IMR-90 (cell line): Measurements from ENCODE around the gene GNAT3. TPM values are rescaled to one million over a fixed set of nuclear protein-coding genes. Genes with fewer than 3 reads are reported as not detected.

Experiments
- ATAC-seq: fragments of 200-7000 bp; cut with Tn5 transposase; 2 replicates; pipeline ENCODE4 v1.9.1; 2020; ENCODE audit warnings: low read depth, mild to moderate bottlenecking, moderate library complexity
- BruUV-seq: library from RNA; stranded (reverse); fragments of 400-500 nt; replicated peaks from 2 replicates; lab custom pipeline; 2021; lab: Mats Ljungman, UMichigan
- CTCF ChIA-PET: fragments of 300-600 bp; formaldehyde crosslinking; extraction: SDS; loops from one replicate; lab custom pipeline; 2021; ENCODE audit warnings: antibody characterized with exemption; lab: Yijun Ruan, JAX
- POLR2A ChIA-PET: fragments of 300-600 bp; sonication (Branson Sonifier 250); formaldehyde crosslinking; loops from one replicate; lab custom pipeline; 2022; ENCODE audit warnings: antibody characterized with exemption; ENCODE audit not compliant: unreplicated experiment; lab: Charles Lee
- DNase-seq: peaks from one replicate; pipeline ENCODE4 v3.0.0; 2013
- H2AFZ ChIP-seq: replicated peaks from 2 replicates; pipeline ENCODE3; 2013; ENCODE audit warnings: low read length, mild to moderate bottlenecking; ENCODE audit not compliant: poor library complexity
- H2AK5ac ChIP-seq: 2 replicates; pipeline ENCODE4 v1.6.1; 2013; ENCODE audit warnings: low read depth, low read length, inconsistent platforms
- H2AK9ac ChIP-seq: replicated peaks from 2 replicates; pipeline ENCODE3; 2013; ENCODE audit warnings: mild to moderate bottlenecking, low read depth, low read length, moderate library complexity; ENCODE audit not compliant: poor library complexity
- H2BK120ac ChIP-seq: 2 replicates; pipeline ENCODE4 v1.6.1; 2013; ENCODE audit warnings: low read depth, low read length, inconsistent platforms
- H2BK15ac ChIP-seq: 3 replicates; pipeline ENCODE4 v1.6.1; 2013; ENCODE audit warnings: low read depth, low read length, inconsistent platforms
- H2BK20ac ChIP-seq: 2 replicates; pipeline ENCODE4 v1.6.1; 2013; ENCODE audit warnings: low read depth, mild to moderate bottlenecking, inconsistent platforms, low read length, moderate library complexity
- H2BK5ac ChIP-seq: 2 replicates; pipeline ENCODE4 v1.6.1; 2013; ENCODE audit warnings: mild to moderate bottlenecking, low read depth, low read length, inconsistent platforms; ENCODE audit not compliant: poor library complexity, severe bottlenecking
- H3K14ac ChIP-seq: replicated peaks from 2 replicates; pipeline ENCODE4 v1.6.1; 2013; ENCODE audit warnings: low read depth, low read length, inconsistent platforms
- H3K18ac ChIP-seq: 2 replicates; pipeline ENCODE4 v1.6.1; 2013; ENCODE audit warnings: low read depth, low read length, control low read depth
- H3K23ac ChIP-seq: 2 replicates; pipeline ENCODE4 v1.6.1; 2013; ENCODE audit warnings: low read depth, low read length, inconsistent platforms
- H3K27ac ChIP-seq: 2 replicates; pipeline ENCODE4 v1.5.1; 2013; ENCODE audit warnings: mild to moderate bottlenecking, control low read depth, low read length; ENCODE audit not compliant: insufficient read depth
- H3K27me3 ChIP-seq: 2 replicates; pipeline ENCODE4 v1.6.1; 2013; ENCODE audit warnings: low read length; ENCODE audit not compliant: control insufficient read depth, insufficient read depth
- H3K36me3 ChIP-seq: 2 replicates; pipeline ENCODE4 v1.6.1; 2013; ENCODE audit warnings: low read length, mixed read lengths; ENCODE audit not compliant: control insufficient read depth, insufficient read depth
- H3K4ac ChIP-seq: 2 replicates; pipeline ENCODE4 v1.6.1; 2013; ENCODE audit warnings: low read depth, low read length, inconsistent platforms
- H3K4me1 ChIP-seq: 2 replicates; pipeline ENCODE4 v1.6.1; 2013; ENCODE audit warnings: low read length, mixed read lengths; ENCODE audit not compliant: control insufficient read depth, insufficient read depth
- H3K4me2 ChIP-seq: 2 replicates; pipeline ENCODE4 v1.6.1; 2013; ENCODE audit warnings: low read depth, mild to moderate bottlenecking, control low read depth, low read length, moderate library complexity
- H3K4me3 ChIP-seq: 2 replicates; pipeline ENCODE4 v1.5.1; 2013; ENCODE audit warnings: low read depth, mild to moderate bottlenecking, control low read depth, low read length, moderate library complexity; ENCODE audit not compliant: insufficient read depth
- H3K56ac ChIP-seq: 2 replicates; pipeline ENCODE4 v1.6.1; 2013; ENCODE audit warnings: low read length, inconsistent platforms; ENCODE audit not compliant: insufficient read depth; ENCODE audit errors: extremely low read depth
- H3K79me1 ChIP-seq, 2 experiments: 2 replicates each; pipeline ENCODE4 v1.6.1; 2013; ENCODE audit warnings: low read length in 2 of 2, inconsistent platforms in 1 of 2, low read depth in 1 of 2
- H3K9ac ChIP-seq: 2 replicates; pipeline ENCODE4 v1.6.1; 2013; ENCODE audit warnings: low read depth, low read length, control low read depth
- H3K9me1 ChIP-seq: 2 replicates; pipeline ENCODE4 v1.6.1; 2013; ENCODE audit warnings: low read length, inconsistent platforms; ENCODE audit not compliant: insufficient read depth
- H3K9me3 ChIP-seq: 2 replicates; pipeline ENCODE4 v1.6.1; 2013; ENCODE audit warnings: low read length; ENCODE audit not compliant: control insufficient read depth, insufficient read depth
- H4K20me1 ChIP-seq: 2 replicates; pipeline ENCODE4 v1.6.1; 2013; ENCODE audit warnings: low read length, inconsistent platforms; ENCODE audit not compliant: insufficient read depth
- H4K5ac ChIP-seq: 2 replicates; pipeline ENCODE4 v1.6.1; 2013; ENCODE audit warnings: mild to moderate bottlenecking, low read depth, low read length, control low read depth
- H4K8ac ChIP-seq, 2 experiments: 2 replicates each; pipeline ENCODE4 v1.6.1; 2013; ENCODE audit warnings: low read depth in 2 of 2, low read length in 2 of 2, control low read depth in 1 of 2, inconsistent platforms in 1 of 2
- H4K91ac ChIP-seq: 2 replicates; pipeline ENCODE4 v1.6.1; 2013; ENCODE audit warnings: low read depth, low read length, inconsistent platforms; ENCODE audit not compliant: insufficient read depth
- FOS ChIP-seq: fragments of 150-350 bp; IDR thresholded peaks from 2 replicates; pipeline ENCODE4 v1.6.1; 2016; ENCODE audit warnings: low read depth, low read length
- MAZ ChIP-seq: IDR thresholded peaks from 2 replicates; pipeline ENCODE4 v1.6.1; 2012; ENCODE audit warnings: low read depth, mild to moderate bottlenecking, low read length, improper control_type of control experiment, moderate library complexity, borderline replicate concordance
- WGBS, 2 experiments: methylation state at CpG; one replicate each; pipeline versions ENCODE4 v1.1.5 to v1.1.7; 2013; ENCODE audit warnings: missing lambda C conversion rate in 2 of 2; ENCODE audit not compliant: insufficient read length in 1 of 2; ENCODE audit errors: extremely low coverage in 2 of 2; 5-methylcytosine and 5-hydroxymethylcytosine counted together
- dilution Hi-C: fragments of 300-500 bp; cut with HindIII; formaldehyde crosslinking; loops from one replicate; pipeline ENCODE4 v1.14.3; 2018; ENCODE audit warnings: low sequenced_read_pairs; ENCODE audit not compliant: unreplicated experiment
- in situ Hi-C: fragments of 300-500 bp; cut with MboI; formaldehyde crosslinking; loops from 3 replicates; pipeline ENCODE4 v1.14.3; 2019; ENCODE audit warnings: low sequenced_read_pairs, inconsistent platforms, mixed read lengths
- intact Hi-C: fragments of 100-400 bp; cut with micrococcal nuclease; formaldehyde crosslinking; loops from 2 replicates; pipeline ENCODE4 v1.10.0; 2022
- polyA plus RNA-seq, 3 experiments: library from polyadenylated mRNA; depleted of rRNA; stranded (reverse); fragments of >200 nt; gene quantifications; 2 replicates each; pipeline ENCODE4 v1.2.3, GENCODE V29; 2012; ENCODE audit warnings: low replicate concordance in 1 of 3
- total RNA-seq: library from RNA; depleted of rRNA; stranded (reverse); fragments of >200 nt; gene quantifications from 2 replicates; pipeline ENCODE4 v1.2.3, GENCODE V29; 2012

Gene GNAT3
- total and polyA plus RNA-seq, 2 of the 4 experiments (the other 2 are of a cell fraction): not detected

DNA sequence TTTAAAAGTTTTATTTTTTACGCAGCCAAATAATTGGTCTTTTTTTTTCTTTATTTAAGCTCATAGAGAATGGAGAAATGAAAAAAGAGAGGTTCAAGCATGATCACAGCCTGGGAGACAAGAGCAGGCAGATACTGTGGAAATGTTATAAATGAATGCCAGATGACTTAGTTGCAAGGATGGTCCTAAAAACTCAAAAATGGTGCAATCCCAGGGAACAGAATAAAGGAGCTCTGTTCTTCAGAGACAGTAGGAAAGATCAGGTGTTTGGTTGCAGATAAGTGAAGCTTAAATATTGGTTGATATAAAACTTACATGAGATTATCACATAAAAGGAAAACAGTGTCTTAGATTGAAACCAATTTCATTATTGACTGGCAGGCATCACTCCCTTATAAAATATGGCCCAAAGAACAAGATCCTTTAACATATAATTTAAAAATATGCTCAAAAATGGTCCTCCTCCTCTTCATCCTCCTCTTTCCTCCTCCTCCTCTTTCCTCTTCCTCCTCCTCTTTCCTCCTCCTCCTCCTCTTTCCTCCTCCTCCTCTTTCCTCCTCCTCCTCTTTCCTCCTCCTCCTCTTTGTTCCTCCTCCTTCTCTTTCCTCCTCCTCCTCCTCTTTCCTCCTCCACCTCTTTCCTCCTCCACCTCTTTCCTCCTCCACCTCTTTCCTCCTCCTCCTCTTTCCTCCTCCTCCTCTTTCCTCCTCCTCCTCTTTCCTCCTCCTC, 18.6 kb downstream of the GNAT3 start:
- H3K18ac ChIP-seq: no peak overlapping the region
- CTCF ChIA-PET: no interaction called here
- H3K27me3 ChIP-seq: no peaks in the 10 kb centered on the region
- no peak overlapping the region for H3K23ac ChIP-seq
- no peaks in the 10 kb centered on the region for H3K36me3 ChIP-seq
- H3K4me3 ChIP-seq: no peak overlapping the region
- H2AFZ ChIP-seq: no peak overlapping the region
- no peak overlapping the region for H3K27ac ChIP-seq
- H3K4ac ChIP-seq: no peak overlapping the region
- POLR2A ChIA-PET: no interaction called here
- H3K4me1 ChIP-seq: peaks cover 2% of the 10 kb centered on the region; the same call in 1 of the 2 replicates
- no peak overlapping the region for H3K14ac ChIP-seq
- no CpG with 5 or more reads among the region's 1 CpG for WGBS, 2 experiments
- H3K9ac ChIP-seq: no peak overlapping the region
- DNase-seq: no peak
- no peaks in the 10 kb centered on the region for H3K9me3 ChIP-seq
- BruUV-seq: no TSS peak
- H4K91ac ChIP-seq: no peak overlapping the region
- no peak for ATAC-seq
- H2BK20ac ChIP-seq: no peak overlapping the region
- no peaks in the 10 kb centered on the region for H3K9me1 ChIP-seq
- H4K5ac ChIP-seq: no peak overlapping the region
- H2BK120ac ChIP-seq: no peak overlapping the region; the same call in 1 of the 2 replicates
- no peaks in the 10 kb centered on the region for H4K20me1 ChIP-seq
- intact Hi-C loops (loop anchor here (10.0 kb wide), 1 partner anchor 58 kb away; no protein-coding TSS in a partner anchor), in situ Hi-C loops (no loop called here), dilution Hi-C loops (no loop called here)
- H4K8ac ChIP-seq: no peak overlapping the region
- no peaks in the 10 kb centered on the region for H3K79me1 ChIP-seq
- no peak overlapping the region for H3K4me2 ChIP-seq
- H2AK9ac ChIP-seq: no peak overlapping the region
- no peak overlapping the region for H2AK5ac ChIP-seq
- no peak overlapping the region for H2BK5ac ChIP-seq
- no peak overlapping the region for H3K56ac ChIP-seq
- no peak overlapping the region for H2BK15ac ChIP-seq
- TF ChIP-seq FOS (no peak), MAZ (no peak)
